T-helper 2 cell (primary cell): ENCODE data around the gene THSD4.

ENCODE experiments used
- DNase-seq, 5 experiments: peaks; one replicate each; pipeline versions ENCODE4 v3.0.0 to v3.0.0-alpha.2; 2012 to 2022
- total RNA-seq, 2 donors: gene quantifications; one replicate each; lab custom pipeline; 2026; lab: John Stamatoyannopoulos, UW

Gene THSD4
- 0 to 0.61 reads per million in 2 donors for total RNA-seq

DNA sequence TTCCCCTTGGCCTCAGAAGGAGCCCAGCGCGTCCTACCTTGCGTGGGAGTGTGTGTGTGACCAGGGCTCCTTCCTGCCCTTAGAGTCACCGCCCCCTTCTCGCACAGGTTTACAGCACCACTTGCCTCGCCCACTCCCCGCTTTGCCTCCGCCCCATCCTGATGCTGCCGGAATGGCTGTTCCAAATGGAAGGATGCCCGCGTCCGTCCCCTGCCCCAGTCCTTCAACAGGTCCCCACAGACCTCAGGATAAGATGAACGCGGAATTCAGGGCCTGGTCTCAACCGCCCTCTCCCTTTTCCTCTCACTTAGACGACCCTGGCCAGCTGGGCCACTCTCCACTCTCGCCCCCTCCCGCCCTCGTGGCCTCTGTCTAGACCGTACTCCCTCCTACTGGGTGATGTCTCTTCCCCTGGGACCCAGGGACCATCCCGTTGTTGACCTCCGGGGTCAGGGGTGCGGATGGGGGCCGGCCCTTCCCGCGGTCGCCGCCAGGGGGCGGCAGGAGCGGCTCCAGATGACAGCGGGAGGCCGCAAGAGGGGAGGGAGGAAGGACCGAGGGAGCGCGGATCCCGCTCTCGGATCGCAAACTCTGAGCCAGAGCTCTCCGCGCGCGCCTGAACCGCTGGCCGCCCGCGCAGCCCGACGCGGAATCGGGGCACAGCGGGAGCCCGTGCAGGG lies at the start of gene THSD4:
THSD4 (plus strand) TSS at position 585 of the 680 bp plus-strand sequence.
- peak in 4 of 5 experiments; percentile 18 to 68 (median 42) for DNase-seq

DNA sequence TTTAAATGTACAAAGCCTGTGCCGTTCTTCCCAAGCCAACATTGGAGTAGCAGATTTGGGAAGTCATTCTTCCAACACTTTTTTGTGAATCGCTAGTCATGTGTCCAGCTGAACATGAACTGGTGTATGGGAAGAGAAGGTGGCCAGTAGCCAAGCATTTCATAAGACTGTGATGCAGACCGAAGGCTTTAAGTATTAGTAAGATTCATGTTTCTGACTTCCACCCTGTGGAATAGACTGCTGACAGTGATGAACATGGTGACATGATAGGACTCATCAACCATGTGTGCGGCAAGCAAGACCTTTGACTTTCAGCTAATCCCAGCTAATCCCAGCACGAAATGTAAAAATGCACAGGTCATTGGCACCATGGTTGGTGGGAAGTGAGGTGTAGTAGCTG lies 48.3 kb upstream of the THSD4 start:
- no peak for DNase-seq

DNA sequence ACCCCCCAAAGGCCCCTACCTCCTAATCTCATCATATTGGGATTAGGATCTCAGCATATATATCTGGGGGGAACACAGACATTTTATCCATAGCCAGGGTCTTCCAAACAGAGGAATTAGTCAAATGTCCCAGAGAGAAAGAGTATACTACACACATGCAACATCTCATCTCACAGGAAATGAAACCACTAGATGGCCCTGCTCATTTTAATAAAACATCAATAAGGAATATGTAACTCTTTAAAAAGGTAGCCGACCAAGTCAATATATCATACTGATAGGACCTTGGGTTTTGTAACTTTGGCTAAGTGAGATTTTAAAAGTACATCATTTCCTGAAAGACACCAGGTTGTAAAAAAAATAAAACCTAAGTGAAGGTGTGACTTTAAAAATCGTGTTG lies 45.6 kb upstream of the THSD4 start:
- no peak for DNase-seq

DNA sequence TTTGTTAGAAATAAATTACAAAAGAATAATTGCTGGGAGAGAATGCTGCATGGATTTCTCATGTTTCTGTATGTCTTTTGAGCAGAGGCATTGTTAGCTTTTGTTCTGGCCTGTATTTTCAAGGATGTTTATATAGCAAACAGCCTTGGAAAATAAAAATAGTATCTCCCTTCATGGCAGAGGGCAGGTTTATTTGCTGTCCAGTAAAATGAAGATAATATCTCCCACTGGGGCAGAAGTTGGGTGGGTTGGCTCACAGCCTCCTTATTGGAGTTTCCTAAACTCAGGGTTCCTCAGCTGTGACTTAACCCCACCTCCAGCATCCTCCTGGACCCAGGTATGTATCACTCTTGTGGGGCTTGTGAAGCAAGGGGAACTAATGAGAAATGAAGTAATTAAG lies 43.7 kb upstream of the THSD4 start:
- no peak for DNase-seq

DNA sequence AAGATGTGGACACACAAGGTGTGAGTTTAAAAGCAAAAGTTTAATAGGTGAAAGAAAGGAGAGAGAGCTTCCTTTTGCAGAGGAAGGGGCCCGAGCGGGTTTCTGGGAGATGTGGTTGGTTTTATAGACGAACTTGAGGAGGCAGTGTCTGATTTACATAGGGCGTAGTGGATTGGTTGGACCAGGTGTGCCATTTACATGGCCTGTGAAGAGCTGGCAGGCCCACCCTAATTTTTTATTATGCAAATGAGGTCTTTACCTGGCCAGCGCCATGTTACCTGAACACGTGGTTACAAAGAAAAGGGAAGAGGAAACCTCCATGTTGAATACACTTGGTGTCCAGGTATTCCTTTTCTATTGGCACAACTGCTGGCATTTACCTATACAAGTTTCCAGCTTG lies 42.8 kb upstream of the THSD4 start:
- no peak for DNase-seq

DNA sequence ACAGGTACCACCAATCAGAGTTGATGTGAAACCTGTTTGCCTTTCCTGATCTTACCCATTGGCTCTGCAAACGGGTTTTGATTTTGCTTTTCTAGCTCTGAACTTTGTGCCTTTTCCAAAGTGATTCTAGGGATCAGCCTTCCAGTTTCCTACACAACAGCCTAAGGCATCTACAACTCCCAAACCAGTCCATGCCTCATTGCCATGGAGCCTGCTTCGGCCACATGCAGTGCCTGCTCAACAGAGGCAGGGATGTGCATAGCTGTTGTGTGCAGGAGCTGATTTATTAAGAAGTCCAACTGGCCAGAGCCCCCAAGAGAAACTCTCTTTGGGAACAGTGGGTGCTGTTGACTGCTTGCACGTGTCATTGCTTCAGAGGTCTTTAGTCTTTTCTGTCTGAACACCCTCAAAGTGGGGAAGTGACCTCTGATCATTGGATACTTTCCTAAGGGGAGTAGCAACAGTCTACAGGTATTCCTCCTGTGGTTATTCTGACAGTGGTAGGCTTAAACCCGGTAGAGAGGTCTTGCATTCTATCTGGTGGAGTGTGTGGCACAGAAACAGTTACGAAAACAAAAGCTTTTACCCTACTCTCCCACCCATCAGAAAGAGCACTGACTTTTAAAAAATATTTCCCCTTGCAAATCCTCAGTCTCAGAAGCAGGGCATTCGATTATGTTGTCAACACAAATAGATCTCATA lies 36.6 kb upstream of the THSD4 start:
- DNase-seq, result no peak

DNA sequence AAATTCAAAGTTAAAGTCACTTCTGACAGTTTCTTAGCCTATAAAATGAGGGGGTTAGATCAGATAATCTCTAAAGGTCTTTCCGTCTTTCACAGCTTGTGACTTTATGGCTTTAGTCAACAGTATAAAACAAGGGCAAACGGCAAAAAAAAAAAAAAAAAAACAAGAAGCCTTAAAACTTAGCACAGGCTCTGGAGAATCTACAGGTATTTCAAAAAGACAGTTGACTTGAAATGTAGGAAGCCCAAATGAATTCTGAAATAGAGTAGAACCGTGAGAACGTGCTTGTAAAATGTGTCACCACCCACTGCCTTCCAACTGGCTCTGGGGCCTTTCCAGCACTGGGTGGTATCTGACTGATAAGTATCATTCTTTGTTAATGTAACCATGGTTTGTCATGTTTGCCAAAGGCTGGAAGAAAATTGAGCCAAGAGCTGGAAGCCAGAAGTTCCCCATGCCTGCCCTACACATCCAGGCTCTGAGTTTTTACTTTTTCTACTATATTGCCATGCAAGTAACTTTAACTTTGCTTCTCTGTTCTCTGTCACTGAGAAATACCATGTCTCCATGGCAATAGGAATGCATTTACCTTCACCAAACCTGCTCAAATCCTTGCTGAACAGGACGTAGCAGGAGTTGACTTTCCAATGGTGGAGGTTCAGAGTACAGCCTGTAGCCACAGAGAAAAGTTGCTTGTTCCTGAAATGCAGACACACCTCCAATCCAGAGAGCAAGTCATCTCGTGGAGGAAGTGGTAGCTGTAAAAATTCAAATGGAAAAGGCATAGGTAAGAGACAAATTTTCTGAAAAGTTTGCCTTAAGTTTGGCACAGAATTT lies 35.8 kb upstream of the THSD4 start:
- no peak for DNase-seq

DNA sequence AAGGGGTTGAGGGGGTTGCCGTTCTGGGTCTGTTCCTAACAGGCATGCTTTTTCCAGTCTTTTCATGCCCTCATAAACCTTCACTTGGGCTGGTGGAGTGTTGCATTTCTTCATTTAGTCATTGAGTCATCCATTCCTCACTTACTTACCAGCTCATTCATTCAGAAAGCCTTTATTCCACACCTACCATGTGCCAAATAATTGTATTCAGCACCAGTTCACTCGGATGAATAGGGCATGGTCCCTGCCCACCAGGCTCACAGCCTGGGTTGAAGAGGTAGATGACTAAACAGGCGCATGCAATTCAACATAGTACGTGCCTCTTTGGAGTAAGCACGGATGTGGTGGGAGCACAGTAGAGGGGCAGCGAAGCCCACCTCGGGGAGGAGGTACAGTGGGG lies 35.1 kb upstream of the THSD4 start:
- DNase-seq, result no peak

DNA sequence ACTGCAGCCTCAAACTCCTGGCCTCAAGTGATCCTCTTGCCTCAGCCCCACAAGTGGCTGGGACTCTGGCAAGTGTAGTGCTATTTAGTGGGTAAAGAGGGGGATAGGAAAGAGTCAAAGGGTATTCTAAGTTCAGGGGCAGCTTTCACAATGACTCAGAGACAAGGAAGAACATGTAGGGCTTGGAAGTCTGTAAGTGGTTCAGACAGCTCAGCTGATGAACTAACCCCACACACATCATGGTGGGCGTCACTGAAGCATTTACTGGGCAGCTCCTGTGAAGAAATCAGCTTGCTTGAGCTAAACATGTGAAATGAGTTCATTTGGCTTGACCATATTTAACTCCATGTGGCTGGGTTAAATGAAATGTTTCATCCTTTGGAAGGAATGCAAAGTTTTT lies 34.6 kb upstream of the THSD4 start:
- no peak for DNase-seq

DNA sequence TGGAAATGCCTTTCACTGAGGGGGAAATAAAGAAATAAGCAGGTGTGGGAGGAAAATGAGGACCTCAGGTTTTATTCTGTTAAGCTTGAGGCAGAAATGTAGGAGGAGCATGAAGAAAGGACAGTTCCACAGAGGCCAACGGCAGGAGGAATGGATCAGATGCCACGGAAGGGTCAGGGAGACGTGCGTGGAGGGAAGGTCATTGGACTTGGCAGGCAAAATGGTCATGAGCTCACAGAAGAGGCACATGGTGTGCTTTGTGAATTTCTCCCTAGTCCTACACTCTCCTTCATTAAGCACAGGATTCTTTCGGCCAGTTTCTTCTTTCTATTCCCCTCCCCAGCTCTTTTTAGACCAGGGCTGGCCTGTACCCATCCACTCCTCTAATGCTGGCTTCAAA lies 32.5 kb upstream of the THSD4 start:
- DNase-seq, result no peak

DNA sequence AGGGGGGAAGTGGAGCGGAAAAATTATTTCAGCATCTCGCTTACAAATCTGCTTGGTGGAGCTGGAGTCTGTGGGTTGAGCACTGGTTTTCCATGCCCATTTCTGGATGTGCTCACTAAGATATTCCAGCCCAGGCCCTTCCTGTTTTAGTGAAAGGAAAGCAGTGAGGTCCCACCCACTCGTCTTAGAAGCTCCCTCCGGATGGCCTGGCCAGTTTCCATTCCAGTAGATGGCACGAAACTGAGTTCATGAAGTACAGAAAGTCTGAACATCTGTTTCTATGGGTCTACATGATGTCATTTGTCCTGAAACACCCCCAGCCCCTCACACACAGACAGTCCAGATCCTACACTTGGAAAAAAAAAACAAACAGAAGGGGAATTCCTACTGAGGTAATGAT lies 31.9 kb upstream of the THSD4 start:
- no peak for DNase-seq

DNA sequence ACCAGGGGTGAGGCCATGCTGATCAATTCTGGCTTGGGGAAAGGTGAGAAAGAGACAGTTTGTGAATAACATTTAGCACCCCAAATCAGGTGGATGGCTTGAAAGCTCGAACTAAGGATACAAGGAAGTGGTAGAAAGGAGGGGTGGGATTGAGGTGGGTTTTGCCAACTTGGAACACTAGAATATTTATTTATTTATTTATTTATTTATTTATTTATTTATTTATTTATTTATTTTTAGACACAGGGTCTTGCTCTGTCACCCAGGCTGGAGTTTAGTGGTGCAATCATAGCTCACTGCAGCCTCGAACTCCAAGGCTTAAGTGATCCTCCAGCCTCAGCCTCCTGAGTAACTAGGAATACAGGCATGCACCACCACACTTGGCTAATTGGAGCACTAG lies 31.0 kb upstream of the THSD4 start:
- DNase-seq, result no peak

DNA sequence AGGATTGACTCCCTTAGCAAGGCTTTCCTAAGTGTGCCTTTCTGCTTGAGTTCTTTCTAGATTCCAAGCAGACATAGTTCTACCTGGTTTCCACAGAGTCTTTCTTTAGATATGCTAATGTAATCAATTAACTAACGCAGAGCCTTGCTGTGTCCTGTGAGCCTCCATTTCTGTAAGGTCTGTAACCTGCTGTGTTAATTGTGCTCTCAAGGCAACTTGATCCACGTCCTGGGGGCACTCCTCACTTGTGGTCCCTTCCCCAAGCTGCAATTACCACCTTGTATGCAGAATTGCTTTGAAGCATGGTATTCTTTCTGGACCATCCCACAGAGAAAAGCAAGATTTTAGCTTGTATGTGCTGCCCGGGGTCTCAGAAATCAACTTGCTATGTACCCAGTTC lies 29.5 kb upstream of the THSD4 start:
- no peak for DNase-seq

DNA sequence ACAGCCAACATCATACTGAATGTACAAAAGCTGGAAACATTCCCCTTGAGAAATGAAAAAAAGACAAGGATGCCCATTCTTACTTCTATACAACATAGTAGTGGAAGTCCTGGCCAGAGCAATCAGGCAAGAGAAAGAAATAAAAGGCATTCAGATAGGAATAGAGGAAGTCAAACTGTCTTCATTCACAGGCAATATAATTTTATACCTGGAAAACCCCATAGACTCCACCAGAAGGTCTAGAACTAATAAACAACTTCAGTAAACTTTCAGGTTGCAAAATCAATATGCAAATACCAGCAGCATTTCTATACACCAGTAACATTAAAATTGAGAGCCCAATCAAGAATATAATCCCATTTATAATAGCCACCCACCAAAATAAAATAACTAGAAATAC lies 27.1 kb upstream of the THSD4 start:
- DNase-seq, result no peak

DNA sequence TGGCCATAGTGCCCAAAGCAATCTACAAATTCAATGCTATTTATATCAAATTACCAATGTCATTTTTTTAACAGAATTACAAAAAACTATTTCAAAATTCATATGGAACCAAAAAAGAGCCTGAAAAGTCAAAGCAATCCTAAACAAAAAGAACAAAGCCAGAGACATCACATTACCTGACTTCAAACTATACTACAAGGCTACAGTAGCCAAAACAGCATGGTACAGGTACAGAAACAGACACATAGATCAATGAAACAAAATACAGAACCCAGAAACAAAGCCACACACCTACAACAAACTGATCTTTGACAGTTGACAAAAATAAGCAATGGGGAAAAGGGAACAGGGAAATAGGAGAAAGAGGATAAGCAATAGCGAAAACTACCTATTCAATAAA lies 26.6 kb upstream of the THSD4 start:
- DNase-seq, result no peak

DNA sequence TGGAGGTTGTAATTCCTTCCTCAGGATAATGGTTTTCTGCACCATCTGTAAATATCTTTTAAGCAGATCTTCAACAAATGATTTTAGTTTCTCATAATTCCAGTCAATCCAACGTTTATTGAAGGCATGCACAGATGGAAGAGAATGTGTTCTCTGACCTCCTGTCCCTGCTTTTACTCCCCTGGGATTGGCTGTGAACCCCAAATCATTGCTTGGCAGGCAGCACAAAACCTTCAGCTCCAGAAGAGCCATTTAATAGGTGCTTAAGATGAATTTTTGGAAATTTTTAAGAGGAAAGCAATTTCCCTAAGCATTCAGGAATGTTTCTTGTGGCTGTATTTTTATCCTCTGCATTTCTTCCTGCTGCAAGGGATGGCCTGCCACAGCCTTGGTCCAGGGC lies 25.5 kb upstream of the THSD4 start:
- DNase-seq, result no peak

DNA sequence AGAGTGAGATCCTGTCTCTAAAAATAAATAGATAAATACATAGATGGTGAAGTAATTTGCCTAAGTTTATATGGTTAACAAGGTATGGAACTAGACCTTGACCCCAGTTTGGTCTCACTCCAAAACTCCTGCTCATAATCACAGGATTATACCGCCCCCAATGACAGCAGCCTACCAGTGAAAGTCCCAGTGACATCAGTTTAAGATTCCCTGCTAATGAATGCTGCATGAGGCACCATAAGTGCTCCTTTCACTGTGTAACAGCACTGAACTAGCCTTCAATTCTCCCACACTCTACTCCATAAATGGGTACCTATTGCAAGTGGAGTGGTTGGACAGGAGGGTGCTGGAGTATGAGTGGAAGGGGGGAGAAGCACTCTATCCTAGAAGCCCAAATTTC lies 23.7 kb upstream of the THSD4 start:
- DNase-seq, result no peak

DNA sequence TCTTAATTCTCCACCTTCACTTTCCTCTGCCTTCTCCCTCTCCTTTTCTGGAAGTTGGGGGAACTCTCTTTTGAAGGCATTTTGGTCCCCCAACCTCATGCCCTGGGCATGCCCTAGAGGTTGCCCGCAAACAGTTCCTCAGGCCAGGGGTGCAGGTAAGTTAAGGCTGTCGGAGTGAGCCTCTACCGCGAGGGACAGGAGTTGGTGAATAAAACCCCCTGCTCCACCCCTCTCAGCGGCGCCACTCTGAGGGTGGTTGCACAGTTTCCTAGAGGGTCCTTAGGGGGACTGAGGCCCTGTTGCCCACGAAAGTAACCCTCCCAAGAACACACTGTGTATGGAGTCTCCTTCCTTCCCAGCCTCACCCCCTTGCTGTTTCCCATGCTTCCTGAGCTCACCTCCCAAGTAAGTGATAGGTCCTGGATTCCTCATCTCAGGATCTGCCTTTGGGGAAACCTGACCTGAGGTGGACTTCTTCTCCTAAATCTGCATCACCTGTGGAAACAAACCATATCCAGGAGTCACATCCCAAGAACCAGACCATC lies 23.1 kb upstream of the THSD4 start:
- DNase-seq, result no peak

DNA sequence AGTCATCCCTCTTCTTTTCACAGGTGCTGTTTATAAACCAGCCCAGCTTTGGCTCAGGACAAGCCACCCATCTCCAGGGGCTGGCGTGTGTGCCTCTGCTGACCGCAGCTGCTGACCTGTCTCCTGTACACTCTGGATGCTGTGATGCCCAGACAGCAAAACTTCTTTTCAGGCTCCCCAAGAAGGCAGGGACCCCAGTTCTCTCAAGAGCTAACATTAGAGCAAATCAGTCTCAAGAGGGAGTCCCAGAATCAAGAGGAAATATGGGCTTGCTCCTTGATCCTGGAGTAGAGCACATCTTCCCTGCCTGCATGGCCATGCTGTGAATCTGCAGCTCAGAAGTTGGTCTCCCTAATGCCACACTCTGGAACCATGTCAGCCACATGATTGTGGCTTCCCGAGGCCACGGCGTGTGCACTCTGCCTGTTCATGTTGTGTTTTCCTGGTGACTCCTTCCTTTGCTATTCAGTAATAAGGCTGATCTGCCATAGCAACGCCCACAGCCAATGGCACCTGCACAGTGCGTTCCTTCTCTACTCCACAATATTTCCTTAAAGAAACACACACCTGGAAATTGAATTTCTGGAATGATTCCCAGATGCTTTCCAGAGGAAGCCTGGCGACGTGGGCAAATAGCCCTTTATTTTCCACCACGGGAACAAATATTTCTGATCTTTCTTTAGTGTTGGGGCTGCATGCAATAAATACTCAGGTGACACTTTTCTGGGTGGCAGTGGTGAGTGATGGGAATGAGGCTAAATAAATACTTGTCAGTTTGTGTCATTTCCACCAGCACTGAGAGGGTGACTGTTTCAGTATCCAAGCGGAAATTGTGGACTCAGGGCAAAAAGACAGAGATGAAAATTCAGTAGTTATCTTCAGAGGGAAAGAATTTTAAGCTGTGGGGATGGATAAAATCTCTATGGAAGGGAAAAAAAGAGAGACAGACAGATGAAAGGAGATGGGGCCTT lies 21.9 kb upstream of the THSD4 start:
- DNase-seq, result no peak

DNA sequence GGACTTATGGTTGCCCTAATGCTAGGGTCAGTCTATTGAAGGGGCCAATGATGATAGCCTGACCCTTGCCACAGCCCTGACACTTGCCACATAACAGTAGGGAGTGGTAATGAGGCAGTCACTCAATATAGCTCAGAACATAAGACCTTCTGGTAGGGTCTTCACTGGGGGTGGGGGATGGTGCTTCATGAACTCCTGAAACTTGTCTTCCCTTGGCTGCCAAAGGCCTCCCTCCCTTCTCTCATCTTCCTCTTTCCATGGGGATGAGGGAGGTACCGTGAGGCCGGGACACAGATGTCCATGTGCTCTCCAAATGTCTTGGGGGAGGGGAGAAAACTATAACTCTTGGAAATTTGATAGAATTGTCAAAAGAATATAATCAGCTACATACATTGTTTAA lies 21.1 kb upstream of the THSD4 start:
- DNase-seq, result no peak

DNA sequence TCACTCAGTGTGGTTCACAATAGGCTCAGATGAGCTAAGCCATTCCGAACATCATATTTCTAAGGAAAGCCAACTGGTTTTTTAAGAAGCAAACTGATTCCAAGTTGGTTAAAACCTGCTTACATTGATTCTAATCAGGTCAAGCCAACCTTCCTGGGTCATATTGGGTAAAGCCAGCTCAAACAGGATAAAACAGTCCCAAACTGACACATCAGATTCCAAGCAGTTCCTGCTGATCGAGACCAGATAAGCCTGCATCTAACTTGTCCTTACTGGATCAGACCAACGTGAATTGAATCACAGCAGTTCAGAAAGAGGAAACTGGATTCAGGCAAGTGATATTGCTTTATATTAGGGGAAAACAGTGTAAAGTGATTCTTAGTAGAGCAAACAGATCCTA lies 18.6 kb upstream of the THSD4 start:
- no peak for DNase-seq

DNA sequence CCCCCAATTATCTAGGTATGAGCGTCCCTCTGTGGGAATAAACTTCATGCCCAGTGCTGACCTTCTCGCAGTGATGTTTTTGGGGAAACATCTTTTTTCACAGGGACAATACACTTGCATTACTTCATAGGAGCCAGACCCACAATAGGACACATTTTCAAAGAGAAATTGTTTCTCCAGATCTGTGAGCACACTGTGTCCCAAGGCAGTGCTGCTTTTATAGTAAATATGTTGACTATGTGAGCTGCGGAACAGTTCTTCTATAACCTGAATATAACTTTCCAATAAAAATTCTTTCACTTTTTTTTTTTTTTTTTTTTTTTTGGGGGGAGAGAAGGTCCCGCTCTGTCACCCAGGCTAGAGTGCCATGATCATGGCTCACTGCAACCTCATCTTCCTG lies 17.4 kb upstream of the THSD4 start:
- no peak for DNase-seq
